Neutrophil (primary cell): Measurements from ENCODE around the gene EEPD1.

Experiments used
- H3K27ac ChIP-seq: fragments of 200-600 bp; sonication (generic); 2 replicates; pipeline ENCODE4 v1.5.1; 2016; ENCODE audit warnings: mild to moderate bottlenecking, moderate library complexity
- H3K27me3 ChIP-seq: fragments of 200-600 bp; sonication (generic); 2 replicates; pipeline ENCODE4 v1.6.0; 2016; ENCODE audit warnings: mild to moderate bottlenecking
- H3K36me3 ChIP-seq: fragments of 200-600 bp; sonication (generic); 2 replicates; pipeline ENCODE4 v1.5.1; 2017
- H3K4me1 ChIP-seq, 2 experiments: fragments of 200-600 bp in 1 of 2; sonication (generic) in 1 of 2; 1 replicate in 1 of 2; 2 replicates in 1 of 2; pipeline versions ENCODE4 v1.5.1 to v1.6.1; 2013 to 2016; ENCODE audit warnings: low read depth in 1 of 2, low read length in 1 of 2, mild to moderate bottlenecking in 1 of 2, moderate library complexity in 1 of 2; ENCODE audit not compliant: control insufficient read depth in 1 of 2, insufficient read depth in 1 of 2
- H3K4me3 ChIP-seq, 2 experiments: fragments of 200-600 bp in 1 of 2; sonication (generic) in 1 of 2; 1 replicate in 1 of 2; 2 replicates in 1 of 2; pipeline ENCODE4 v1.5.1; 2013 to 2016; ENCODE audit warnings: low read depth in 1 of 2, low read length in 1 of 2, mild to moderate bottlenecking in 1 of 2, moderate library complexity in 1 of 2
- H3K9me3 ChIP-seq: fragments of 200-600 bp; sonication (generic); 2 replicates; pipeline ENCODE4 v1.5.1; 2016
- TF ChIP-seq, protein P1 (sequence below): fragments of 200-600 bp; sonication (generic); IDR thresholded peaks from 2 replicates; pipeline ENCODE4 v1.5.1; 2016; ENCODE audit warnings: antibody characterized with exemption

EEPD1 gene

DNA sequence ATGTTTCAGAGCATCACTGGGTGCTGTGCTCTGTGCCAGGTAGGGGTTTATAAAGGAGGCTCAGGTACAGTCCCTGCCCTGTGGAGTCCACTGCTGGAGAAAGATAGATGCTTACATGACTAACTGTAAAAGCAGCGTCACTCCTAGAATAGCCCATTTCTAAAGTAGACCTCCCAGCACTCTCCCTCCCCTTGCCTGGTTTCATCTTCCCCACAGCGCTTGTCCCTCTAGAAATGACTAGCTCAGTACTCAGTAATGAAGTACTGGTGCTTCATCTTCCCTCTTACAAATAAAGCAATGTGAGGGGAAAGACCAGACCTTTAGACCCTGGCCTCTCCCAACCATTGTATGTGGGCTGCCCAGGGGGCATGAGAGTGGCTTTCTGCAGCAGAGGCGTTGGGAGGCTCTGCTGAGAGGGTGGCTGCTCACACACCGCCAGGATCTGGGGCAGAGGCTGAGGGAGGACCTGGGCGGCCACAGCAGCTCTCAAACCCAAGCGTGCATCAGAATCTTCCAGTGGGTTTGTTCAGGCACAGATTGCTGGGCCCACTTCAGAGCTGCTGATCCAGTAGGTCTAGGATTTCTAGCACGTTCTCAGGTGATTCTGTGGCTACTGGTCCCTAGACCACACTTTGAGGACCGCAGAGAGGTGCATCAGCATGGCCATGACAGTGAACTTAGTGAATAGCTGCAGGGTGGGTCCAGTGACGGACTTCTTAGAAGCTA, 126.3 kb downstream of the EEPD1 start:
- Histone ChIP-seq H3K4me1 (peaks cover 50 to 57% of the 10 kb centered on the region in 2 experiments), H3K4me3 (no peak overlapping the region), H3K36me3 (no peaks in the 10 kb centered on the region), H3K27ac (peak overlapping the region; percentile 9), H3K9me3 (no peaks in the 10 kb centered on the region), H3K27me3 (no peaks in the 10 kb centered on the region)
- TF ChIP-seq, protein P1, sequence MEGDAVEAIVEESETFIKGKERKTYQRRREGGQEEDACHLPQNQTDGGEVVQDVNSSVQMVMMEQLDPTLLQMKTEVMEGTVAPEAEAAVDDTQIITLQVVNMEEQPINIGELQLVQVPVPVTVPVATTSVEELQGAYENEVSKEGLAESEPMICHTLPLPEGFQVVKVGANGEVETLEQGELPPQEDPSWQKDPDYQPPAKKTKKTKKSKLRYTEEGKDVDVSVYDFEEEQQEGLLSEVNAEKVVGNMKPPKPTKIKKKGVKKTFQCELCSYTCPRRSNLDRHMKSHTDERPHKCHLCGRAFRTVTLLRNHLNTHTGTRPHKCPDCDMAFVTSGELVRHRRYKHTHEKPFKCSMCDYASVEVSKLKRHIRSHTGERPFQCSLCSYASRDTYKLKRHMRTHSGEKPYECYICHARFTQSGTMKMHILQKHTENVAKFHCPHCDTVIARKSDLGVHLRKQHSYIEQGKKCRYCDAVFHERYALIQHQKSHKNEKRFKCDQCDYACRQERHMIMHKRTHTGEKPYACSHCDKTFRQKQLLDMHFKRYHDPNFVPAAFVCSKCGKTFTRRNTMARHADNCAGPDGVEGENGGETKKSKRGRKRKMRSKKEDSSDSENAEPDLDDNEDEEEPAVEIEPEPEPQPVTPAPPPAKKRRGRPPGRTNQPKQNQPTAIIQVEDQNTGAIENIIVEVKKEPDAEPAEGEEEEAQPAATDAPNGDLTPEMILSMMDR, result no peak

DNA sequence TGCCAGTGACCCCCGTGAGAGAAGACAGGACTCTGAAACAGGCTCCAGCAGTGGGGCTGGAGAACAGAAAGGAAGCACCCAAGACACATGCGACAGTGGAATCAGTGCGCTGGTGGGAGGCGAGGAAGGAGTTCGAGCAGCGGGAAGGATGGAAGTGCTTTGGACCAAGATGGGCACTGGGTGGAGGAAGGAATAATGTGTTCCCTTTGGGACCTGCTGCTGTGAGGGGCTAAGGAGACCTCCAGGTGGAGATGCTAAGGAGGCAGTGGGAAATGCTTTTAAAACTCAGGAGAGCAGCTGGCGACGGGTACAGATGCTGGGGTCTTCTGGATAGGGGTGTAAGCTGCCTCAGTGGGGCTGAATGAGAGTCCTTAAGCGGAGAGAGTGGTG, 126.9 kb downstream of the EEPD1 start:
- Histone ChIP-seq H3K27me3 (no peaks in the 10 kb centered on the region), H3K4me1 (peaks cover 50 to 57% of the 10 kb centered on the region in 2 experiments), H3K27ac (no peak overlapping the region), H3K36me3 (no peaks in the 10 kb centered on the region), H3K9me3 (no peaks in the 10 kb centered on the region), H3K4me3 (no peak overlapping the region)
- TF ChIP-seq, protein P1, result no peak

DNA sequence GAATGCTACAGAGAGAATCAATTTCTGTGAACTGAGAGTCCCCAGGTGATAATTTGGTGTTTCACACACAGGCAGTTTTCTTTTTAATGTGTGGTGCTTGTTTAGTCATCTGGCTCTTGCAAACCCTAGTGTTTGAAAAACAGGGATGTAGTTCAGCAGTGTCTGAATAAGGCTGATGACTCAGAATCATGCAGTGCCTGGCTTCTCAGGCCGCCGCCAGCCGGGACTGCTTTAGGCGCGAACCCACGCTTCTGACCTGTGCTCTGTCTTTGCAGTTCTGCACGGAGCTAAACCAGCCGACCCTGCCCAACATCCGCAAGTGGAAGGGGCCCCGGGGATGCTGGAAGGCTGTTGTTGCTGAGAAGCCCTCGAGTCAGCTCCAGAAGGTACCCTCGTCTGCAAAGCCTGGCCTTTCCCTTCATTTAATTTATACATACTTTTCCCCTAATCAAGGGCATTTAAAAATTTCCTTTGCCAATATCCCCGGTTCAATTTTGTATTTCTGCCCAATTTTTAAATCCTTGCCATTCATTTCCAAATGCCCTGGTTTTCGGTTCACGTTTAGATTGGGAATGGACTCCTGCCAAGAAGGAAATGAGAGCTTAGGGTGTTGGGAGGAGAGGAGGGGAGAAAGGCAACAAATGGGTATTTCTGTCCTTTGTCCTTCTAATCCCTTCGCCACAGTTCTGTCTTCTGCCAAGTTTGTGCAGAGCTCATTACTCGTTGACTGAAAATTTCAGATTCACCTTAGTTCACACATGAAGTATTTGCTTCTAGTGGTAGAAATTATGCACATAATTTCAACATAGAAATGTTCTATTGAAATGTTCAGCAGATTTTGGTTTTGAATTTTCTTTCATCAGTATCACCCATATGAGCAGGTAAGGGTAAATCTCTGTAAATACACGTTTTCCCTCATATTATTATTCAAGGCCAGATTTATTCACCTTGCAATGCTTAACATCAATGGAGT, 128.1 kb downstream of the EEPD1 start:
- TF ChIP-seq, protein P1, result no peak
- Histone ChIP-seq H3K27me3 (no peaks in the 10 kb centered on the region), H3K9me3 (no peaks in the 10 kb centered on the region), H3K27ac (peak overlapping the region; percentile 97), H3K36me3 (no peaks in the 10 kb centered on the region), H3K4me1 (peaks cover 52 to 57% of the 10 kb centered on the region in 2 experiments), H3K4me3 (peak overlapping the region in 1 of 2 experiments; percentile 50)

DNA sequence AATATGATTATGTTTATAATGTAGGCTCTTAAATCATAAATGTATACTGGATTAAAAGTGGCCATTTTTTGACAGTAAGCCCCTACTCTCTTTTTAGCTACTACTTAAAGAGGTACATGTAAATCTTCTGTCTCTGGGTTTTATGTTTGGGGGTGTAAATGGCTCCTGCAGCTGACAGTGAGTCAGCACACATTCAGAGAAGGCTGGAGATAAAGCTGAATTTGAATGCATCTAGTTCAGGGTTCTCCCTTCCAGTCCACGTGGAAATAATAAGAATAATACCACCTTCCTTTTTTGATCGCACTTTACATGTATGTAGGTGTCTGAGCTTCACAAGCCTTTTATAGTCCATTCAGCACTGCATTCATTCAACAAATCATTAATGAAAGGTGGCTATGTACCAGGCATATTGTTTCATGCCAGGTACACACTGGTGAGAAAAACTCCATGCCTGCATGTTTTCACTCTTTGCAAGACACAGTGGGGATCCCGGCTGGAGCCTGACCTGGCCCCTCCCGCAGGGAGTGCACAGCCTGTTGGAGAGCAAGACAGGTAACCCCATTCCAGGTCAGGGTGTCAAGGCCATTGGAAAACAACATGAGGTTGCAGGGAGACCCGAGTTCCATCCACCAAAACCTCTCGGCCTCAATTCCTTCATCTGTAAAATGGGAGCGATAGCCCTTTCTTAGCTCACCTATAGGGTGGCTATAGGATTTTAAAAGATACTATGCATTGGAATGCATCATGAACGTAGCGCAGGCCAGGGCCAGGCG, 129.1 kb downstream of the EEPD1 start:
- Histone ChIP-seq H3K4me1 (peaks cover 62 to 66% of the 10 kb centered on the region in 2 experiments), H3K9me3 (no peaks in the 10 kb centered on the region), H3K36me3 (no peaks in the 10 kb centered on the region), H3K27me3 (no peaks in the 10 kb centered on the region), H3K27ac (peak overlapping the region; percentile 97), H3K4me3 (peak overlapping the region; percentile 35 to 50)
- TF ChIP-seq, protein P1, result no peak

DNA sequence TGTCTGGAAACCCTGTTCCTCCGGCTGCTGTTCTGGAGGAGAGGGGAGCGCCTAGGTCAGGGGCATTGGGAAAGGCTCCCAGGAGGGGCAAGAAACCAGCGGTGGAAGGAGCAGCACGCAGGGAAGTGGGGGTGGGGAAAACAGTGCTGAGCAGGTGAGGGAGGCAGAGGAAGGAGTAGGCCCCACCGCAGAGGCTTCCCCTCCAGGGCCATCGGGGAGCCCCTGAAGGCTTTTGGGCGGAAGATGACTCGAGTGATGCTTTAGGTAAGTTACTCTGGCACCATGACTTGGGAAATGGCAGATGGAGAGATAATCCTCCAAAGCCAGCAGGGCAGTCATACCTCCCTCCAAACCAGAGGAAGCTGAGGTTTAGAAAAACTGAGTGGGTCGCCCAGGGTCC, 130.1 kb downstream of the EEPD1 start:
- Histone ChIP-seq H3K36me3 (peaks cover 6% of the 10 kb centered on the region), H3K27ac (peak overlapping the region; percentile 97), H3K9me3 (no peaks in the 10 kb centered on the region), H3K4me1 (peaks cover 73 to 77% of the 10 kb centered on the region in 2 experiments), H3K4me3 (peak overlapping the region; percentile 35 to 50), H3K27me3 (no peaks in the 10 kb centered on the region)
- TF ChIP-seq, protein P1, result no peak
